Measurements from ENCODE around the gene RSPH6A.

The RSPH6A gene

GRCh38 chr19:45779231-45780145 is 35.6 kb downstream of the RSPH6A start:
- no peak for DNase-seq

- DNase-seq: no peak
Measured at GRCh38 chr19:45778010-45778661, 37.0 kb downstream of the RSPH6A start.

GRCh38 chr19:45777395-45777961 is 37.6 kb downstream of the RSPH6A start:
- DNase-seq: no peak

- DNase-seq: no peak
Measured at GRCh38 chr19:45774765-45775164, 40.3 kb downstream of the RSPH6A start.

DNA sequence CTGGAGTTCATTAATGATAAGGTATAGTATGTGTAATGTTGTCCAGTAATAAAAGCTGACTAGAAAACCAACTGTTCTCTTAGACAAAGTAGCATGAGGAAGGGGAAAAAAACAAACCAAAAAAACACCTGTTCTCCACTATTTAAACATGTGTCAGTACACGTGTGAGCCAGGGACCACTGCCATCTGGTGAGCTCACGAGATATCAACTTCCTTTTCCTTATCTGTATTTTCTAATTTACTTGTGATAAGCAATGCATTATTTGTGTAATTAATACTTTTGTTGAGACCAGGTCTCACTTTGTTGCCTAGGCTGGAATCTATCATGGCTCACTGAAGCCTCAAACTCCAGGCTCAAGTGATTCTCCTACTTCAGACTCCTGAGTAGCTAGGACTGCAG is 41.7 kb downstream of the RSPH6A start:
- no peak for DNase-seq

DNA sequence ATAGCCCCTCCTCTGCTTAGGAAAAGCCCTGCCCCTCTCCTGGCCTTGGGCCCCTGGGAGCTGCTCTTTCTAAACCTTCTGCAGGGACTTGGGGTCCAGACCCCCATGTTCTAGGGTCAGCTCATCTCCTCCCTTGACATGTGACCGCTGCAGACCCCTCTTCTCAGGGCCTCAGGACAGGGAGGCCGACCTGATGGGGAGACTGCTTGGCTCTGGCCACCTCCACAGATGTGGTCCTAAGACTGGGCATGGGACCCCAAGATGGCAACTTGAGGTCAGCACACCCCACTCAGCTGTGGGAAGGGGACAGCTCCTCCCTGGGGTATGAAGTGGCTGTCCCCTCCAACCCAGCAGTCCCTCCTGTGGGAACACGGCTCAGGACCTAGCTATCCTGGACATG is 42.2 kb downstream of the RSPH6A start:
- DNase-seq: no peak

- DNase-seq: no peak
Measured at GRCh38 chr19:45772130-45772840, 42.8 kb downstream of the RSPH6A start.

- DNase-seq: no peak
Measured at GRCh38 chr19:45771311-45771933, 43.7 kb downstream of the RSPH6A start.

DNA sequence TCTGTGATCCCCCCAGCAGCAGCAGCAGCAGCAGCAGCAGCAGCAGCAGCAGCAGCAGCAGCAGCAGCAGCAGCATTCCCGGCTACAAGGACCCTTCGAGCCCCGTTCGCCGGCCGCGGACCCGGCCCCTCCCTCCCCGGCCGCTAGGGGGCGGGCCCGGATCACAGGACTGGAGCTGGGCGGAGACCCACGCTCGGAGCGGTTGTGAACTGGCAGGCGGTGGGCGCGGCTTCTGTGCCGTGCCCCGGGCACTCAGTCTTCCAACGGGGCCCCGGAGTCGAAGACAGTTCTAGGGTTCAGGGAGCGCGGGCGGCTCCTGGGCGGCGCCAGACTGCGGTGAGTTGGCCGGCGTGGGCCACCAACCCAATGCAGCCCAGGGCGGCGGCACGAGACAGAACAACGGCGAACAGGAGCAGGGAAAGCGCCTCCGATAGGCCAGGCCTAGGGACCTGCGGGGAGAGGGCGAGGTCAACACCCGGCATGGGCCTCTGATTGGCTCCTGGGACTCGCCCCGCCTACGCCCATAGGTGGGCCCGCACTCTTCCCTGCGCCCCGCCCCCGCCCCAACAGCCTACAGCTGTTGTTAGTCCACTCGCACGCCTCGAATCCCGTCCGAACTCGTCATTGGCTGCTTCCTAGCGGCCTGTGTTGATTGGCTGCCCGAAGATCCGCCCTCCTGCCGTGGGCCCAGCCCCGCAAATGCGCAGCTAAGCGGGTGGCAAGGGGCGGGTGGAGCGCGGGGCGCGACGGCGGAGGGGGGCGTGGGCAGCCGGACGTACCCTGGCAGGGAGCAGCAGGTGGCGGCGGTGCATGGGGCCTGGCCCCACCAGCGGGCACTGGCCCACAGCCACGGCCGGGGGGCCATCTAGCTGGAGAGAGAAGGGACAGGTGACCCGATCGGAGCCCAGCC is 44.7 kb downstream of the RSPH6A start:
- DNase-seq: peak; percentile 70

DNA sequence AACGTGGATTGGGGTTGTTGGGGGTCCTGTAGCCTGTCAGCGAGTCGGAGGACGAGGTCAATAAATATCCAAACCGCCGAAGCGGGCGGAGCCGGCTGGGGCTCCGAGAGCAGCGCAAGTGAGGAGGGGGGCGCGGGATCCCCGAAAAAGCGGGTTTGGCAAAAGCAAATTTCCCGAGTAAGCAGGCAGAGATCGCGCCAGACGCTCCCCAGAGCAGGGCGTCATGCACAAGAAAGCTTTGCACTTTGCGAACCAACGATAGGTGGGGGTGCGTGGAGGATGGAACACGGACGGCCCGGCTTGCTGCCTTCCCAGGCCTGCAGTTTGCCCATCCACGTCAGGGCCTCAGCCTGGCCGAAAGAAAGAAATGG is 45.3 kb downstream of the RSPH6A start:
- no peak for DNase-seq

DNA sequence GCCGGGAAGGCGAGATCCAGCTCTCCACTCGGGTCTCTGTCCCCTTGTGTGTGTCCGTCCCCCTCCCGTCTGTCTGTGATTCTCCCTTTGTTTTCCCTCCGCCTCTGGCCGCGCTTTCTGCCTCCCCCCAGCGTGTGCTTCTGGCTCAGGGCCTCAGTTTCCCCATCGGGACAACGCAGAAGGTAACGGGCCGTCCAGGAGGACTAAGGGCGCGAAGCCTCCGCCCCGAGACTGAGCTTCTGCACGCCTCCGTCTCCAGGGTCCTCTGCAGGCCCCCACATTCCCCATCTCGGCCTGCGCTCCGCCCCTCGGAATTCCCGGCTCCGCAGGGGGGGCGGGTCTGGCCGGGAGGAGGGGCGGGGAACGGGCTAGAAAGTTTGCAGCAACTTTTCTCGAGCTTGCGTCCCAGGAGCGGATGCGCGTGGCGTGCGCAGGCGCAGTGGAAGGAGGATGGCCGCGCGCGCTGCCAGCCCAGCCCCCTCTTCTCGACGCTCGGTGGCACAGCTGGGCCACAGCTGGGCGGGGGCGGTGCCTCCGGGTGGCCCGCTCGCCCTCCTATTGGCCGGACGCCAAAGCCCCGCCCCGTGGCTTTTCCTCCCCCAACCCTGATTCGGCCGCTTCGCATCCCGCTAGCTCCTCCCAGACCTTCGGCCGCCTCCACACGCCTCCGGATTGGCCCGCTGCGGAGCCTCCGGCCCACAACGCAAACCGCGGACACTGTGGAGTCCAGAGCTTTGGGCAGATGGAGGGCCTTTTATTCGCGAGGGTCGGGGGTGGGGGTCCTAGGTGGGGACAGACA is 45.9 kb downstream of the RSPH6A start, which contains the start of gene SIX5:
SIX5 (minus strand) TSS at position 269 of the 799 bp plus-strand sequence. CDS start 408 bp downstream, outside the sequence.
- peak; percentile 31 for DNase-seq

GRCh38 chr19:45768655-45768983 is 46.5 kb downstream of the RSPH6A start:
- no peak for DNase-seq

DNA sequence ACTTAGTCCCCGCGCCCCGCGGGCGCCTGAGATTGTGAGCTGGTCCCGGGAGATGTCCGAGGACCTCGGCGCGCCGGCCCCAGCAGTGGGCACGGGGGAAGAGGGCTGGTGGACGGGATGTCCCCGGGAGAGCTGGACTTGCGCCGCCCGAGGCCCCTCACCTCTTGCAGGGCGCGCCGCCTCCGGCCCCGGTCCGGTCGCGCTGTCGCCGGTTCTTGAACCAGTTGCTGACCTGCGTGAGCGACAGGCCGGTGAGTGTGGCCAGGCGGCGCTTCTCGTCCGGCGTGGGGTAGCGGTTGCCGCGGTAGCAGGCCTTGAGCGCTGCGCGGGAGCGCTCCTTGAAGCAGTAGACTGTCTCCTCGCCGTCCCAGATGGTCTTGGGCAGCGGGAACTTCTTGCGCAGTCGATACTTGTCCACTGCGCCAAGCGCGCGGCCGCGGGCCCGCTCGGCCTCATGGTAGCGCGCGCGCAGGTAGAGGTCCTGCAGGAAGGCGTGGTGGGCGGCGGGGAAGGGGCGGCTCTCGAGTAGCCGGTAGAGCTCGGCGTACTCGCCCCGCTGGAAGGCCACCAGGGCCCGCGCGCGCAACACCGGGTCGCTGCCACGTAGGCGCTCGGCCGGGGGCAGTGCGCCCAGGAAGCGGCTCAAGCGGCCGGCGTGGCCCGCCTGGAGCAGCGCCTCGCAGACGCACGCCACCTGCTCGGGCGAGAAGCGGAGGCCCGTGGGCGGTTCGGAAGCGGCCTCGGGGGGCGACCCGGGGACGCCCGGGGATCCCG is 47.0 kb downstream of the RSPH6A start:
- no peak for DNase-seq

DNA sequence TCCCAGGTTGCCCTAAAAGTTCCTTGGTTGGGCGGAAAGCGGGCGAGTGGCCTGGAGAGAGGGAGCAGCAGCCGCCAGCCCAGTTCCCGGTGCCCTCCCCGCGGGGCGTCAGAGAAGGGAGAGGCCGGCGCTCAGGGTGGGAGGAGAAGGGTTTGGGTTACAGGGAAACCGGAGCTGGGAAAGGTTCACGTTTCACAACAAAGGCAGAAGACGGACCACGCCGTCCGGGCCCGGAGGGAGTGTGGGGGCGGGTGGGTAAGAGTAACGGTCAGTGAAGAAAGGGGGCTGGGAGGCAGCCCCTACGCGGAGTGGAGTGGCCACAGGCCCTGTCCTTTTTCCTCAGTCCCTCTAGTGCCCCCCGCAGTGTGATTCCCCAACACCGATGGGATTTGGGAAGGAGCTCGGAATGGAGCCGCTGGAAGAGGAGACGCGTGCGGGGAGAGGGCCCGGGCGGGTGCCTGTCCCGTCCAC is 47.7 kb downstream of the RSPH6A start:
- DNase-seq: no peak

DNA sequence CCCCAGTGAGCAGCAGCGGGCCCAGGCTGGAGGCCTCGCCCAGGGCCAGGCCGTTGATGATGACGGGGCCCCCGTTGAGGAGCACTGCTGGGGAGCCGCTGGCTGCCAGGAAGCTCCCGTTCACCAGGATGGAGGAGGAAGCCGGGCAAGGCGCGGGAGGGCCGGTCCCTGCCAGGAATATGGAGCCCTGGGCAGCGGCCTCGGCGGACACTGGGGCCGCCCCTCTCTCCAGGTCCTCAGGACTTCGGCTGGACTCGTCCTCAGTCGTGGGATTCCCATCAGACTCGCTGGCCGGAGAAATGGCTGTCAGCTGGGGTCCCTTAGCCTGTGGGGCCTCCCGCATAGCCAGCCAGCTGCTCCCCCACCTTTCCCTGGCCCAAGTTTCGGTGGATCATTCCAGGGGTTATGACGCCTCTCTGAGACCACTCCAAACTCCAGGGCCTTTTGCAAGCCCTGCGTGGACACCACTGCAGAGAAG is 48.2 kb downstream of the RSPH6A start:
- DNase-seq: no peak

- no peak for DNase-seq
Measured at GRCh38 chr19:45766296-45766868, 48.7 kb downstream of the RSPH6A start.

- no peak for DNase-seq
Measured at GRCh38 chr19:45765702-45766295, 49.3 kb downstream of the RSPH6A start.

GRCh38 chr19:45764945-45765701 is 50.0 kb downstream of the RSPH6A start:
- DNase-seq: no peak
